ENCODE data around the gene FAM13B.

DNA sequence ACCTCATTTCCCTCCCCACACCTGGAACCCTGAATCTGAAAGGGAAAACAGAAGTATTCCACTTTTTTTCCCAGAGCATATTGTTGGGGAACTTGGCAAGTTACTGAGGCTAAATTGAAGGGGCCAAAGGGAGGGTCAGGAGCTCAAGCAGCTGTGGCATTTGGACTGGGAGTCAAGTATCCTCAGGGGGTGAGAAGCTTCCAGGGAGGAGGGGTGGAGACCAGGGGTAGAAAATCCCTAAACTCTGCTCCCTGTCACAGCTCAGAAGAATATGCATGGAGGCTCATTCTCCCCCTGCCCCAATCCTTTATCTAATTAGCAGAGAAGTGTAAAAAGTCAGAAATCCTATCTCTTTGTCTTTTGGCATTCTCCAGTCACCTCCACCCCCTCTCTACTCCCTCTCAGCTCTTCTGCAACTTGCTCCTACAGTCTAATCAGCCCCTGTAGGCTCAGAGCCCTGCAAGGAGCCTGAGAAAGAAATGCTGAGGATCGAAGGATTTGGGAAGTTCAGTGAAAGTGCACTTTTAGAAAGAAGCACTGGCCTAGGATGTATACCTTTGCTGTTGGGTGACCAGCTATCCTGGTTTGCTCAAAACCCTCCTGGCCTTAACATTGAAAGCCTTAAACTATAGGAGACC is 45.2 kb upstream of the FAM13B start:
- TF ChIP-seq ZNF274 (IDR thresholded peaks at IDR 0.05; ENCODE audit: low read depth, low read length), result no peak
- no peak for TF ChIP-seq ZFX (IDR thresholded peaks at IDR 0.05)
- TF ChIP-seq, protein P1, sequence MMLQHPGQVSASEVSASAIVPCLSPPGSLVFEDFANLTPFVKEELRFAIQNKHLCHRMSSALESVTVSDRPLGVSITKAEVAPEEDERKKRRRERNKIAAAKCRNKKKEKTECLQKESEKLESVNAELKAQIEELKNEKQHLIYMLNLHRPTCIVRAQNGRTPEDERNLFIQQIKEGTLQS (IDR thresholded peaks at IDR 0.05), result no peak
